Right renal pelvis (tissue), 4 donors: Measurements from ENCODE around the gene DCDC2B. TPM values are rescaled to one million over a fixed set of nuclear protein-coding genes. Genes with fewer than 3 reads are reported as not detected.
A peak's percentile ranks its signal among the peaks of the same experiment; 100 is the strongest.

Experiments
- DNase-seq, 4 donors: peaks; one replicate each; pipeline ENCODE4 v3.0.0-alpha.2; 2013; ENCODE audit warnings: low read depth in 4 of 4, low spot score in 3 of 4, missing footprints in 1 of 4
- polyA plus RNA-seq, 4 donors: library from polyadenylated mRNA; unstranded; fragments of 120-200 nt; gene quantifications; one replicate each; pipeline ENCODE4 v1.2.1, GENCODE V29; 2013; ENCODE audit not compliant: insufficient read length in 4 of 4

DCDC2B gene
- polyA plus RNA-seq, 4 donors: 0.62 to 0.96 (median 0.72) TPM

DNA sequence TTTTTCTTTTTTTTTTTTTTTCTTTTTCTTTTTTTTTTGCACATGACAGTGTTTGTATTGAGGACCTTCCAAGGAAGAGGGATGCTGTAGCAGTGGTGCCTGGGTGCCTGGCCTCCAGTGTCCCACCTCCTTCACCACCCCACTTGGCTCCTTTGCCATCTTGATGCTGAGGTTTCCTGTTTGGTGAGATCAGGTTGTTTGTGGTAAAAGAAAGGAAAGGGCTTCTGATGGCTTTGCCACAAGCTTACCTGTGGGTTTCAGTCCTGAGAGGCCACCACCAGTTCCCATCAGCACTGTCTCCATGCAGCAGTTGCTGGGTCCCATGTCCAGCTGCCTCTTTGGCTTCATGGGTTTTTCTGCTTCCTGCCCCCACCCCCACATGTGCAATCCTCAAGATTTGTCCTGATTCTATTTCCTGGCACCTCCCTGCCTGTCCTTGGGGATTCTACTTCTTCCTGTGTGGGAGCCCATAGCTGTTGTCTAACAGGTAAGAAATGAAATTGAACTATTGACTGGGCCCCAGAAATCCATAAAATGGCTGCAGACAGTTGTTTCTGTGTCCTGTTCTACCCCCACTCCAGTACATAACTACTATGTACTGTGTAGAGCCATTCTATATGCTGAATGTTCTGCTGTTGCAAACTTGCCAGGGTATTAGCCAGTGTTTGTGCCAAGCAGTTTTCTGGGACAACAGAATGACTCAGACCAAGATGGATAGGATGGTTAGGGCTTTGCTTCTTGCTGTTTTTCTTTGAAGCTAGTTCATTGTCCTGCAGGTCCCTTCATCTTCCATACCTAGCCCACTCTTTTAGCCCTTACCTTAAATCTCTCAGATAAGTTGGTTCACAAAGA lies 12.7 kb upstream of the DCDC2B start:
- DNase-seq: no peak

DNA sequence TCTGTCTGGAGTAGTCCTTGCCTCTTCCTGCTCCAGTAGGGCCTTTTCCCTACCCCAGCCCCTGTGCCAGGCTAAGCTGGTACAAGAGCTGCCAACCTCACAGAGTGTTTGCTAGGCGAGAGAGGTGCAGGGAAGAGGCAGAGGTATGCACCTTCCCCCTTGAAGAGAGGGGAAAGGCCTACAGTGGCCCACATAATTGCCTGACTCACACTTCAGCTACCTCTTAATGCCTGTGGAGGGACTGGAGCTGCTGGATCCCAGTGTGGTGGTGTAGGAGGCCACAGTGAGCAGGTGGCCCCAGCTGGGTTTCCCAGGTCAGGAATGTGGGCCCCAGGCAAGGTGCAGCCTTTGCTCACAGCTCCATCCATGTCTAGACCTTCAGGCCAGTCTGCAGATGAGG lies 11.8 kb upstream of the DCDC2B start:
- DNase-seq: no peak

DNA sequence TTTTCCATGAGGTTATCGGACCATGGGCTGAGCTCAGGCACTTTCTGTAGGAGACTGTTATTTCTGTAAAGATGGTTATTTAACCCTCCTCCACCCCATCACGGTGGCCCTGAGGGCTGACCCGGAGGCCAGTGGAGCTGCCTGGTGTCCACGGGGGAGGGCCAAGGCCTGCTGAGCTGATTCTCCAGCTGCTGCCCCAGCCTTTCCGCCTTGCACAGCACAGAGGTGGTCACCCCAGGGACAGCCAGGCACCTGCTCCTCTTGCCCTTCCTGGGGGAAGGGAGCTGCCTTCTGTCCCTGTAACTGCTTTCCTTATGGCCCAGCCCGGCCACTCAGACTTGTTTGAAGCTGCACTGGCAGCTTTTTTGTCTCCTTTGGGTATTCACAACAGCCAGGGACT lies 11.1 kb upstream of the DCDC2B start:
- no peak for DNase-seq

DNA sequence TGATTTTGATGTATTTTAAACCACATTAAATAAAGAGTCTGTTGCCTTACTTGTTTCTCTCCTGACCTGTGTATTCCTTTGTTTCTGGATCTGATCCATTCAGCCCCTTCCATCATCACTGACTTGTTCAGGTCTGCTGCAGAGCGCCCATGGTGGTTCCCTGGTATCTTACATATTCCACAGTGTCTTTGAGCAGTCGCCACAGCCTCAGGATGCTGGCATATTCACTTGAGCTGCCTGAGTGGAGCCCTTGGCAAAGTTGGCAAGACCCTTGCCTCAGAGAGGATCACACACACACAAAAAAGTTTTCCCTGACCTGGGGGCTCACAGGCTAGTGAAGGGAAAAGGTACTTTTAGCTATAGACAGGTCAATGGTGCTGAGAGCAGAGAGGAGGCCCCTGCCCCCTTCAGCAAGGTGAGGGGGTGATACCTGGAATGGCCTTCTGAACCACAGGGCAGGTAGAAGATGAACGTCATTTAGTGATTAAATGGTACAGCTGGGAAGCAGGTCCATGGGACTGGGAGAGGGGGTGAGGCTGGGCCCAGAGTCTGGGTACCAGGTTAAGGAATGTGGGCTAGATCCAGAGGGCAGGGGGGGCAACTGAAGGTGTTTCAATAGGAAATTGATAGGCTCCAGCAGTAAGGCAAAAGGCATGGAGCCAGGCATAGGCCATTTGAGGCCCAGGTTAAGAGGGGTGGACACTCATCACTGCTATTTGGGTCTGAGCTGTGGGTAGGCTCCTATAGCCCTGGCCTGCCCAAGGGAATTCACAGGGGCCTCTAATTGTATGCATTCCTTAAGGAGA lies 10.4 kb upstream of the DCDC2B start:
- DNase-seq: no peak

DNA sequence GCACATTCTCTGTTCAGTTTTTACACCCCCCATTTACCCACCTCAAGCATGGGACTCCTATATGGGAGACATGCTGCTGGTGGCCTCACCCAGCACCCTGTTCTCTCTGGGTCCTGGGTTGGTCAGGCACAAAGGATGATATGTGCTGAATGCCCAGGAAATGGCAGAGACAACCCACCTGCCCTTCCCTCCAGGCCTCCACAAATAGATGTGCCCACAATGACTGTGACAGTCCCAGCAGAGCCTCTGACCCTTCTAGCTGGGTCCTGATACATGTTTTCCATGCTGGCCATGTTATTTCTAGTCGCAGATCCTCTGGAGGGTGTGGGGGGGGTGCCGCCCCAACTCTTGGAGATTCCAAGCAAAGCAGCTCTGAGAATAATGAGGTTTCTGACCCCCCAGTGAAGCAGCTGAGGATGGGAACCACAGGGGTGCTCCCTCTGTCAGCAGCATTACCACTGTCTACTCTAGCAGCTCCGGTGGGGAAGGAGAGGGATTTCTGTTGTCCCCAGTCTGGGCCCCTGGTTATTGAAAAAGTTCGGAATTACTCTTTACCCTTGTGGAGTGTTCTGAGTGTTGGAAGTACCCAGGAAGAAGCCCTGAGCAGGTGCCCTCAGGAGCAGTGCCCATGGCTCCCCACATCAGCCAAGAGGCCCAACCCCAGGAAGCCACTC lies 9.7 kb upstream of the DCDC2B start:
- DNase-seq: no peak

DNA sequence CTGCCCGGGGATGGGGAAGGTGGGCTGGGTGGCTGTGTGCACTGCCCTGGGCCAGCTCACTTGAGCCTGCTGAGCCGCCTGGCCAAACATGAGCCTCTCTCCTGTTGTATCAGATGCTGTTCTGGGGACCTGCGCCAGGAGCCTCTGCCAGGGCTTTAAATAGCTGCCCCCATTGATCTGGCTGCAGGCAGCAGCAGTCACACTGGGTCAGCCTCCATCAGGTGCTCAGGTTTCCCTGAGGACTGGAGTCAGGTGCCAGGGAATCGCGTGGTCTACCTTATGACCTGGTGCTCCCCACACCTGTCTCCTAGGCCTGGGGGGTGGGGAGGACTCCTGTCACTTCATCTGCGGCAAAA lies 9.2 kb upstream of the DCDC2B start:
- DNase-seq: no peak

DNA sequence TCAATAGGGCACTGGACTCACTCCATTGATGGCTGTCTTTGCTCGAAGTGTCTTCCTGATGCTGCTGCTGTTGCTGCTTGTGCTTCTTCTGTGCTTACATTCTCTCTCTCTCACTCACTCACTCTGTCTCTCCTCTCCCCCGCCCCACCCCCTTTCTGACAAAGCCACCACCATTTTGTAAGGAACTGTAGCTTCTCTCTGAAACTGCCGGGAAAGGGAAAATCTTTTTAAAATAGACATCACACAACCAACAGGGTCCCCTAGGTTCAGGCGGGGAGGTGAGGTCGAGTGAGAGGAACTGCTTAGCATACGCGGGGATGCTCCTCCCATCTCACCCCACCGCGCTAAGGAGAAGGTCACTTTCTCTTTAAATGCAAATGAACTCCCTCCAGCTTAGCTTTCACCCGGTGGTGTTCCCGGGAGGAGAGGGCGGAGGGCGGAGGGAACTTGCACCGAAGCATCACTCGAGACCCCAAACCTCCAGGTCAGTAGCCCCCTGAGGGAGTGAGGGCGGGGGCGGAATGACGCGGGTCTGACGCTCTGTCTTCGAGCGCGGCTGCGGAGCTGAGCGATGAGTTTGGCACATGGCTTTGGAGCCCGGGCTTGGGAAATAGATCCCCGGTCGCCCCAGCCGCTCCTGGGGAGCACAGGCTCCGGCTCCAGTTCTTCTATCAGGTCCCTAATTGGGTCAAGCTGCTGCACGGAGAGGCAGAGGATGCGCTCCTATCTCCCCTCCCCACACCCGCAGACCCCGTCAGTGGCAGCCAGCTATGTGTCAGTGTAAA lies 8.5 kb upstream of the DCDC2B start, which contains the start of gene CCDC28B:
Gene CCDC28B (plus strand): TSS at position 370 of the 785 bp plus-strand sequence. CDS start 1,341 bp downstream, outside the sequence.
- peak in 1 of 4 donors; percentile 59 for DNase-seq

DNA sequence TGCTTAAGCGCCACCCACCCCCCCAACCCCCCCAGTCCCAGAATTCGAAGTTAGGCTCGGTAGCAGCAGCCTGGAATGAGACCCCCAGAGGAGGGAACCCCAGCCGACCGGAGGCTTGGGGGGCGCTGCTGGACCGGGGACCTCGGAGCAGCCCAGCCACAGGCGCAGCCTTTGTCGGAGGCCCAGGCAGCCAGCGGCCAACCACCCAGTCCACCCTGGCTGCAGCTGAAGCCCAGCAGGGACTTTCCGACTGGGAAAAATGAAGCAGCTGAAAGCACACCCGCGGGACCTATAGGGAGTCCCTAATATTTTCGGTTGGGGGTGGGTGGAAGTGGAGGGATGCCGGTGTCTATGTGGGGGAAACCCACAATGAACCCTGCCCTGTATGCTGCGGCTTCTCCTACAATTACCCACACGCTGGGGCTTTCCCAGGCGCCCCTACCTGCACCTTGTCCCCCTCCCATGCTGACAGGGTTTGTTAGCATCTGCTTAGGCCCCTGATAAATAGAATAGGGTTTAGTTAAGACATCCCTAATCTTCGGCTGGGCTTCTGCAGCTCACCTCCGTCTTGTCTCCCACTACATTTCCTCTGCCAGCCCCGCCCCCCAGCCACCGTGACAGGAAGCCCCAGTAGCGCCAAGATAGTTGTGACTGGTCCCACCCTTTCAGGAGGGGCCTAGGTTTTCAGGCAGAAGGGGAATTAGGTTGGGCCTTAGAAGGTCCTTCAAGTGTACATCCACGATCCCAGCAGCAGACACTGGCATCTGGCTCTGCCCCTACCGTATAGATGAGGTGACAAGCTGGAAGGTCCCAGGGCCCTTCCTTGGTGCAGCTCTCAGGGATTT lies 7.7 kb upstream of the DCDC2B start:
- DNase-seq: no peak

DNA sequence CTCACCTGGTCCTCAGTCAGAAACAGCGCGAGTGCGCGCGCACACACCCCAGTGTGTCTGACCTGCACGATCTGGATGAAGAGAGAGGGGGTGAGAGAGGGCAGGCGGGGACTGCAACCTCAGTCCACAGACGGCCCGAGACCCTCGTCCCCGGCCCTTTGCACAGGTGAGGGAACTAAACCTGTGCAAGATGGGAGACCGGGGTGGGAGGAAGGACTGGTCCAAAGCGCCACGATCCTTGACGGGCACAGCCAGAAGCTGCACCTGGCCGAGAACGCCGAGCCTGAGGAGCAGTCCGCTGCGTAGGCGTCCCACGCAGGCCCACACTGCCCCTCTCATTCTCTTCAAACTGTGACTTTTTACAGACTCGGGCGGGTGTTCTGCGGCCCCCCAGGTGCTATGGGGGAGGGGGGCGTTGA lies 3.9 kb upstream of the DCDC2B start:
- DNase-seq: no peak

DNA sequence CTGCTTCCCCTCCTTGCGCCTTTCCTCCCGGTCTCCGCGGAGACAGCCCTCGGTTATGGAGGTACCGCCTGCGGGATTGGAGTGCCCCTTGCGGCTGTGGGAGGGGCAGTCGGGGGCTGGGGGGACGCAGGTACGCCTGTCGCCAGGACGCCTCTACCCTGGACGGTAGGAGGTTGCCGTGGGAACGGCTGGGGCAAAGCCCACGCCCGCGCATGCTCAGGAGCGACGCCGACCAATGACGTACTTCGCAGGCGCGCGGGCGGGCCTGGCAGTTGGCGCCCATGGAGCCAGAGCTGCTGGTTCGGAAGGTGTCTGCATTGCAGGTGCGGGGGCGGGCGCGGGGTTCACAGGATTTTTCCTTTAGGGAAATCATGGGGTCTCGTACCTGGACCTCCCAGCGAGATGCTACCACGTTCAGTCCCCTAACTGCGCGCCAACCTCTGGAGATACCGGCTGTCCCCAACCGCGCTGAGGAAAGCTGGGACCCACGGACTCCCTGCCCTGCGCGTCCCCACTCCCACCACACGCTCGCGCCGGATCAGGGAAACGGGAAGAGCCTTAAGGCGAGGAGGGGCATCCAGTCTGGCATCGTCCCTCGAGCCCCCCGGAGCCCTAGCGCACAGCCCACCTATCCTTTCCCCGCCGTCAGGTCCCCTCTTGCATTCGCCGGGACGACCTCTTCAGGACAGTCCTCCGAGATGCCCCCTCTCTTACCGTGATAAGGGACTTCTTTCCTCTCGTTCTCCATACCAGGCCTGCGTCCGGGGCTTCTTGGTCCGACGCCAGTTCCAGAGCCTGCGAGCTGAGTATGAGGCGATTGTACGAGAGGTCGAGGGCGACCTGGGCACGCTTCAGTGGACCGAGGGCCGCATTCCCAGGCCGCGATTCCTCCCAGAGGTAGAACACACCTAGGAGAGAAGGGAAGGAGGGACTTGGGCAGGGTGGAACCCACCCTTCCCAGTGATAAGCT lies 3.2 kb upstream of the DCDC2B start, which contains the start of gene IQCC:
Gene IQCC (plus strand): TSS at position 271 of the 970 bp plus-strand sequence. CDS start 11 bp downstream, at position 282.
- peak; percentile 74 to 87 (median 82) for DNase-seq

DNA sequence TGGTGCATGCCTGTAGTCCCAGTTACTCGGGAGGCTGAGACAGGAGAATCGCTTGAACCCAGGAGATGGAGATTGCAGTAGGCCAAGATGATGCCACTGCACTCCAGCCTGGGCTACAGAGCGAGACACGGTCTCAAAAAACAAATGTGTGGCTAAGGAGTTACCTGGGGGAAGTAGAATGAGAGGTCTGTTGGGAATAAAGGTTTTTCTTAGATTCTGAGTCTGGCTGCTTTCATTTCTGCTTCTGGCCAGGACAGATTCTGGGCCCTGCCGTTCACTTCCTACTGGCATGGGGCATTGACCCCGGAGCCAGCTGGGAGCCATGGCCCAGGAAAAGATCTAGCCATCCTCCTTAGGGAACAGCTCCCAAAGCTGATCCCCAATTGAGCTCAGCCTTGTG lies 420 bp upstream of the DCDC2B start:
- DNase-seq: no peak

DNA sequence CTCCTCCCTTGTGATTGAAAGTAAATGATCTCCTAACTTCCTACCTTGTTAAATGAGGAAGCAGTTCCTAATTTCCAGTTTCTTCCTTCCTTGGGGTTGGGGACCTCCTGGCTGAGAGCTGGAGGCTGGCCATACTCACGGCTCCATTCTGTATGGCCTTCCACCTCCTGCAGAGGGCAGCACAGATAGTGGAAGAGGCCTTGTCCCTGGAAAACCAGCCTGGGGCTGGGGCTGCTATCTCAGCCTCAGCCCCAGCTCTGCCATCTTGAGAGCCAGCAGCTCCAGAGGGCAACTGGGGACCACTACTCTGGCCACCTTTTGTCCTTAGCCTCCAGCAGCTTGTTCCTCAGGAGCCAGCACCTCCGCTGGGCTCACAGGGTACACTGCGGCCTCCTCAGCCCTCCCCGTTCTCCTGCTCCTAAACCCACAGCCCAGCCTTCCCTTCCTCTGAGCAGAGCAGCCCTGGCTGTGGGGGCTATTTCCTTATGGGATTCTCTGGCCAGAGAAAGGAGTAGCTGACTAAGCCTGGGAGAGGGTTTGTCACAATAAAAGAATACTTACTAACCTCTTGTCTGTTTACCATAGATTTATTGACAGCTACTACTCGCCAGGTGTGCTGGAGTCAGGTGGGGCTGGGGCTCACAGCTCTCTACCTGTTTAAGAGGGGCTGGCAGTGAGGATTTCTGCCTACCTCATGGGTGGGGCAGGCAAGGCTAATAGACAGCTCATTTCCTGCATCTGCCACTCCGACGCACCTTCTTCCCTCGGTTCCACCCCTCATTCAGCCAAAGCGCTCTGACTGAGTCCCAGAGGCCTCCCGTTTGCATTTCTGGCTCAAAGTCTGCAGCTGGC lies 7.0 kb downstream of the DCDC2B start:
- no peak for DNase-seq

DNA sequence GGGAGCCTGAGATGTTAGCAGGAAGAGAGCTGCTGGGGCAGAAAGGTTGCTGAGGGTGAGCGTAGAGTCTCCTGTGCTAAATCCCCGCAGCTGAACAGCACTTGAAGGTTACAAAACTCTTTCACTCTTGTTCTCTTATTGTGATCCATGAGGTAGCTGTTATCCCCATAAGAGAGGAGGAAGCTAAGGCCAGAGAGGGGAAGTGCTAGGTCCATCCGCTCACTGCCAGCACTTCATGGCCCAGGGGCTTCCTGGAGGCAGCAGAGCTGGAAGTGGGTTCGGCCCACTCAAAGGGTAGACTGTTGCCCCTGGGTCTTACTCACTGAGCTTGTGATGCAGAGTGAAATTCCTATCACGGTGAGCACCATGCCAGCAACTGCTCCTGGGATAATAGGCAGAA lies 7.7 kb downstream of the DCDC2B start:
- DNase-seq: no peak

DNA sequence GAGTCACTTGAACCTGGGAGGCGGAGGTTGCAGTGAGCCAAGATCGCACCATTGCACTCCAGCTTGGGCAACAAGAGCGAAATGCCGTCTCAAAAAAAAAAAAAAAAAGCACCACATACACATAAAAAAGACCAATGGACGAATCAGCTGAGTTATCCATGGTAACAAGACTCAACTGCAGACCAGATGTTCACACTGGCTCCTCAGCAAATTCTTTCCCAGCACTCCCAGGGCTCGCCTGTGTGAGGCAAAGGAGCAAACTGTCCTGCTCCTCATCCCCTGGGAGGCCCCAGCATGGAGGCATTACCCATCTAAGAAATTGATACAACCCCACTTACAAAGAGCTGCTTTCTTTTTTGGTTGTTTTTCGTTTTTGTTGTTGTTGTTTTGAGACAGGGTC lies 10.1 kb downstream of the DCDC2B start:
- no peak for DNase-seq

DNA sequence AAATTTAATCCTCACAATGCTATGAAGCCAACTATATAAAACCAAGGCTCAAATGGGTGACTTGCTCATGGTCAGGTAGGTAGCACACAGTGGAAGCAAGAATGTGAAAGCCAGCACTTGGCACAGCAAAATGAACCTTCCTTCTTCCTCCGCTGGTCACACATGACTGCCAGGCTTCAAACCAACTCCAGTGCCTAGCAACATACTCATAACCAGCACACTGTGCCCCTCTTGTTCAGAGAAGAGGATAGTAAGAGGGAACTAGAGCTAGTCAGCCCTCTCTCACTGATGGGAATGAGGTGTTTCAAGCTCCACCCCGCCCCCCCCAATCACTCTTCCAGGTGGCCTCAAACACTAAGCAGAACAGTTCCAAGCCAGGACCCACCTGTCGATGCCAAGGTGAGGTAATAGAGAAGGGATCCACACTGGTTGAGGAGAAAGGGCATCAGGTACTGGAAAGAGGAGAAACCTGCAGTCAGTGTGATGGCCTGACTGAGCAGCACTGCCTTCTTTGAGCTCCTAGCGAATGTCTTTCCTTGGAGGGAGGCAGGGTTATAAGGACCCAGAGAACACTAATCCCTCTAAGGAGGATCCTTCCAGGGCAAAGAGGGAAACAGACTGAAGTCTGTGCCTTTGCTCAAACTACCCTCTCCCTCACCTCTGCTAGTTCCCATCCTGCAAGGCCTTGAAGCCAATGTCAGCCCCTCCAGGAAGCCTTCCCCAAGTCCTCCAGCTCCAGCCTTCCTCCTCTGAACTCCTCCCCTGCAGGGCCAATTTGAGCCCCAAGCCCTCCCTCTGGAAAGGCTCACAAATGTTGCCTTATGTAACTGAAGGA lies 12.1 kb downstream of the DCDC2B start:
- DNase-seq: no peak

DNA sequence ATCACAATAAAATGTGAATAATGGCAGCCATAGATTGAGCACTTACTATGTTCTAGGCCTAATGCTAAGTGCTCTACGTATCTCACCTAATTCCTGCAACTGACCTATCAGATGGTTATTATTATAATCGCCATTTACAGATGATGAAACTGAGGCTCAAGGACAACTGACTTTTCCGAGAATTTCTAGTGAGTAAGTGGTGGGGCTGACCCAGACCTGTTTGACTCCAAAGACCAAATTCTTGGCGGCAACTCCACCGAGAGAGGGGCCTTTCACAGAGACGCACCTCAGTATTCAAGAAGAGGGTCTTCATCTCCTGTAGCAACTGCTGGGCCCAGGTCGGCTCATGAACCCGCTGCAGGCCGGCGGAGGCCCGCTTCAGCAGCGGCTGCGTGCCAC lies 12.7 kb downstream of the DCDC2B start:
- no peak for DNase-seq
